RWPE1 (cell line): ENCODE results near the gene XXYLT1.
A peak's percentile ranks its signal among the peaks of the same experiment; 100 is the strongest.

Experiments
- CTCF ChIA-PET: fragments of 350-600 bp; sonication (Branson Sonifier 250); formaldehyde crosslinking; extraction: SDS; loops from one replicate; lab custom pipeline; 2021; lab: Yijun Ruan, JAX
- POLR2A ChIA-PET: fragments of 400-600 bp; formaldehyde crosslinking; extraction: SDS; loops from one replicate; lab custom pipeline; 2020; ENCODE audit warnings: antibody characterized with exemption; ENCODE audit not compliant: low non-redundant PET; lab: Yijun Ruan, JAX
- DNase-seq: peaks from one replicate; pipeline ENCODE4 v3.0.0; 2012; ENCODE audit warnings: low spot score
- H3K27ac ChIP-seq: fragments of 450-650 bp; 2 replicates; pipeline ENCODE4 v1.5.1; 2017
- CTCF ChIP-seq: fragments of 450-650 bp; conservative IDR thresholded peaks from 2 replicates; pipeline ENCODE4 v1.5.1; 2017; ENCODE audit warnings: low read depth, mild to moderate bottlenecking

XXYLT1 gene

GRCh38 chr3:195170496-195170895, 100.5 kb downstream of the XXYLT1 start:
- H3K27ac ChIP-seq: no peak overlapping the region
- TF ChIP-seq CTCF: no peak
- ChIA-PET POLR2A (no interaction called here), CTCF (interaction anchor here (0.6 kb wide), 1 partner anchor 395 kb away, joined by 3 read pairs; no protein-coding TSS in a partner anchor)
- no peak for DNase-seq

- ChIA-PET POLR2A (no interaction called here), CTCF (no interaction called here)
- TF ChIP-seq CTCF: no peak
- H3K27ac ChIP-seq: peak overlapping the region; percentile 52
- DNase-seq: no peak
Observed at GRCh38 chr3:195169011-195169649, 101.8 kb downstream of the XXYLT1 start.

GRCh38 chr3:195168009-195168762, 102.8 kb downstream of the XXYLT1 start:
- CTCF ChIA-PET: no interaction called here

GRCh38 chr3:195165790-195166189, 105.2 kb downstream of the XXYLT1 start:
- ChIA-PET CTCF (interaction anchor here (0.8 kb wide), 1 partner anchor 90 kb away, joined by 4 read pairs; no protein-coding TSS in a partner anchor), POLR2A (no interaction called here)
- DNase-seq: no peak
- H3K27ac ChIP-seq: no peak overlapping the region
- no peak for TF ChIP-seq CTCF

More at GRCh38 chr3:195168009-195168762, 102.8 kb downstream of the XXYLT1 start:
- no peak for DNase-seq
- no peak for TF ChIP-seq CTCF
- peak overlapping the region; percentile 52 for H3K27ac ChIP-seq
- POLR2A ChIA-PET: no interaction called here

- ChIA-PET CTCF (no interaction called here), POLR2A (no interaction called here)
- no peak overlapping the region for H3K27ac ChIP-seq
- DNase-seq: no peak
- no peak for TF ChIP-seq CTCF
Observed at GRCh38 chr3:195165265-195165609, 105.7 kb downstream of the XXYLT1 start.

- H3K27ac ChIP-seq: no peak overlapping the region
- CTCF ChIA-PET: no interaction called here
- DNase-seq: no peak
- POLR2A ChIA-PET: no interaction called here
- TF ChIP-seq CTCF: no peak
Observed at GRCh38 chr3:195164573-195165264, 106.2 kb downstream of the XXYLT1 start.
